K562 (cell line): ENCODE measurements around the gene PHKG1. TPM values are rescaled to one million over a fixed set of nuclear protein-coding genes. Genes with fewer than 3 reads are reported as not detected.
A peak's percentile ranks its signal among the peaks of the same experiment; 100 is the strongest.

ENCODE experiments used
- ASH1L ChIP-seq: fragments of 450-650 bp; IDR thresholded peaks from 2 replicates; pipeline ENCODE4 v1.6.1; 2018; ENCODE audit warnings: borderline replicate concordance, mild to moderate bottlenecking, low read depth; ENCODE audit not compliant: partially characterized antibody
- BMI1 ChIP-seq: fragments of 150-350 bp; IDR thresholded peaks from 2 replicates; pipeline ENCODE4 v1.6.1; 2014; ENCODE audit warnings: low read length
- CUX1 ChIP-seq: fragments of 200-800 bp; sonication (Bioruptor generic); IDR thresholded peaks from 2 replicates; pipeline ENCODE4 v1.6.1; 2016; ENCODE audit warnings: missing genetic modification characterization, missing compliant biosample characterization
- HCFC1 ChIP-seq: IDR thresholded peaks from 2 replicates; pipeline ENCODE4 v1.6.1; 2012; ENCODE audit warnings: low read depth, low read length, improper control_type of control experiment
- L3MBTL2 ChIP-seq: fragments of 450-650 bp; IDR thresholded peaks from 2 replicates; pipeline ENCODE4 v1.6.1; 2016; ENCODE audit warnings: mild to moderate bottlenecking, moderate library complexity
- NCOA2 ChIP-seq, 2 experiments: fragments of 450-650 bp; IDR thresholded peaks; 2 replicates each; pipeline ENCODE4 v1.6.1; 2018; ENCODE audit warnings: mild to moderate bottlenecking in 2 of 2, moderate library complexity in 1 of 2; ENCODE audit not compliant: partially characterized antibody in 2 of 2
- PHB2 ChIP-seq: fragments of 450-650 bp; IDR thresholded peaks from 2 replicates; pipeline ENCODE4 v1.6.1; 2017; ENCODE audit warnings: low read depth
- POLR3G ChIP-seq: IDR thresholded peaks from 2 replicates; pipeline ENCODE4 v1.6.1; 2011; ENCODE audit not compliant: insufficient read length, insufficient replicate concordance; ENCODE audit errors: extremely low read depth
- SMC3 ChIP-seq: conservative IDR thresholded peaks from 2 replicates; pipeline ENCODE4 v1.6.1; 2011; ENCODE audit warnings: low read depth, low read length, improper control_type of control experiment; ENCODE audit not compliant: insufficient read depth
- TRIM24 ChIP-seq, 2 experiments: fragments of 450-650 bp; IDR thresholded peaks; 2 replicates each; pipeline ENCODE4 v1.6.1; 2016
- ZBTB49 ChIP-seq: sonication (generic); formaldehyde crosslinking; IDR thresholded peaks from 2 replicates; pipeline ENCODE4 v1.8.0; 2022; ENCODE audit warnings: missing genetic modification reagents, mild to moderate bottlenecking, borderline replicate concordance
- ZMIZ1 ChIP-seq, 2 experiments: fragments of 150-350 bp in 1 of 2; IDR thresholded peaks; 2 replicates each; pipeline ENCODE4 v1.6.1; 2012 to 2016; ENCODE audit warnings: low read depth in 2 of 2, low read length in 2 of 2, mild to moderate bottlenecking in 1 of 2, moderate library complexity in 1 of 2
- ZNF449 ChIP-seq: fragments of 250-450 bp; sonication (Bioruptor Pico); IDR thresholded peaks from 2 replicates; pipeline ENCODE4 v1.8.0; 2022; ENCODE audit warnings: moderate library complexity, mild to moderate bottlenecking, inconsistent platforms
- ZNF79 ChIP-seq: fragments of 250-450 bp; sonication (Bioruptor Pico); IDR thresholded peaks from 2 replicates; pipeline ENCODE4 v1.4.0; 2020; ENCODE audit warnings: low read depth, mild to moderate bottlenecking, moderate library complexity
- polyA plus RNA-seq, 8 experiments: library from polyadenylated mRNA; depleted of rRNA in 4 of 8; stranded (reverse) in 5 of 8; unstranded in 3 of 8; fragments of >200 nt; fragmentation: Nextera tagmentation in 2 of 8; fragmentation: Illumina TruSeq in 1 of 8; extraction: Ambion mirVana in 2 of 8; extraction: Trizol in 1 of 8; gene quantifications; 2 replicates each; pipeline versions ENCODE4 v1.2.1 to v1.2.3, GENCODE V29; 2011 to 2014; ENCODE audit warnings: inconsistent platforms in 1 of 8, missing spikeins in 1 of 8
- total RNA-seq, 7 experiments: library from RNA; depleted of rRNA in 6 of 7; stranded (reverse); fragments of >200 nt in 6 of 7; fragmentation: Illumina TruSeq in 2 of 7; extraction: Trizol in 2 of 7; gene quantifications; 2 replicates each; pipeline versions ENCODE4 v1.2.1 to v1.2.3, GENCODE V29; 2011 to 2021; ENCODE audit warnings: low replicate concordance in 1 of 7

PHKG1 gene
- total and polyA plus RNA-seq, 9 of the 15 experiments (the other 6 are each of a cell fraction or from before 2014, with no cell fraction given): 0.10 to 0.83 (median 0.46) TPM

- no peak for TF ChIP-seq CUX1 (CRISPR knock-in tag)
- TF ChIP-seq ZNF79 (CRISPR knock-in tag): no peak
- no peak for TF ChIP-seq POLR3G
- no peak for TF ChIP-seq ASH1L
- 0 out of 2 replicates have a peak, but pooled peaks have one; percentile 18 for TF ChIP-seq L3MBTL2
- TF ChIP-seq ZMIZ1 (IDR thresholded peaks at IDR 0.05; ENCODE audit: low read depth in 2 of 2, low read length in 2 of 2): peak in 1 of 2 experiments; percentile 36; a peak in 1 of 4 replicates
- TF ChIP-seq ZBTB49 (CRISPR knock-in tag): no peak
- no peak for TF ChIP-seq SMC3
- no peak for TF ChIP-seq BMI1
- no peak for TF ChIP-seq ZNF449 (CRISPR knock-in tag)
- TF ChIP-seq TRIM24 (IDR thresholded peaks at IDR 0.05): peak; percentile 73 to 76; a peak in 3 of 4 replicates
- peak; percentile 31; the same call in 1 of the 2 replicates for TF ChIP-seq HCFC1
- no peak for TF ChIP-seq NCOA2 (IDR thresholded peaks at IDR 0.05; ENCODE audit: partially characterized antibody in 2 of 2)
- no peak for TF ChIP-seq PHB2
Measured at GRCh38 chr7:56033671-56034432, 58.9 kb downstream of the PHKG1 start (continued).
